AG04449 (cell line): Measurements from ENCODE around the gene MAPK8.
"Not testable (repeated sequence)": the region's sequence is repeated elsewhere in the genome, so short reads cannot be mapped to it uniquely, and the experiment has no call there.

Experiments used
- CTCF ChIA-PET: fragments of 350-600 bp; formaldehyde crosslinking; extraction: SDS; loops from one replicate; lab custom pipeline; 2021; ENCODE audit warnings: antibody characterized with exemption; lab: Yijun Ruan, JAX
- POLR2A ChIA-PET: fragments of 400-600, 350-600 bp; formaldehyde crosslinking; extraction: SDS; loops from one replicate; lab custom pipeline; 2020; ENCODE audit warnings: antibody characterized with exemption, inconsistent platforms; lab: Yijun Ruan, JAX
- DNase-seq: peaks from one replicate; pipeline ENCODE4 v3.0.0-alpha.2; 2010; ENCODE audit warnings: low read depth, low spot score
- H3K4me3 ChIP-seq: 2 replicates; pipeline ENCODE4 v1.5.1; 2011; ENCODE audit warnings: low read depth, mild to moderate bottlenecking, control low read depth, low read length
- CTCF ChIP-seq: IDR thresholded peaks from one replicate; pipeline ENCODE4 v1.5.1; 2011; ENCODE audit warnings: mild to moderate bottlenecking, moderate library complexity, low read length, control low read depth, inconsistent platforms; ENCODE audit not compliant: insufficient read depth; ENCODE audit errors: missing control alignments

Gene MAPK8

GRCh38 chr10:48273741-48274140, 32.7 kb upstream of the MAPK8 start:
- POLR2A ChIA-PET = no interaction called here
- TF ChIP-seq CTCF = no peak
- DNase-seq = no peak
- CTCF ChIA-PET = no interaction called here
- H3K4me3 ChIP-seq = no peak overlapping the region

- ChIA-PET CTCF (no interaction called here), POLR2A (no interaction called here)
- TF ChIP-seq CTCF = no peak
- H3K4me3 ChIP-seq = no peak within 1 kb of the TSS
- DNase-seq = no peak
Measured at GRCh38 chr10:48274636-48275035, 31.8 kb upstream of the MAPK8 start, which contains the start of gene FRMPD2. FRMPD2 (minus strand) TSS chr10:48274696; CDS start chr10:48274567, 129 bp downstream.

GRCh38 chr10:48277093-48277492, 29.4 kb upstream of the MAPK8 start:
- ChIA-PET POLR2A (no interaction called here), CTCF (no interaction called here)
- no peak for DNase-seq
- TF ChIP-seq CTCF = no peak
- no peak overlapping the region for H3K4me3 ChIP-seq

- POLR2A ChIA-PET = no interaction called here
- TF ChIP-seq CTCF = no peak
- CTCF ChIA-PET = no interaction called here
- no peak for DNase-seq
- no peak overlapping the region for H3K4me3 ChIP-seq
Measured at GRCh38 chr10:48279081-48279751, 27.3 kb upstream of the MAPK8 start.

DNA sequence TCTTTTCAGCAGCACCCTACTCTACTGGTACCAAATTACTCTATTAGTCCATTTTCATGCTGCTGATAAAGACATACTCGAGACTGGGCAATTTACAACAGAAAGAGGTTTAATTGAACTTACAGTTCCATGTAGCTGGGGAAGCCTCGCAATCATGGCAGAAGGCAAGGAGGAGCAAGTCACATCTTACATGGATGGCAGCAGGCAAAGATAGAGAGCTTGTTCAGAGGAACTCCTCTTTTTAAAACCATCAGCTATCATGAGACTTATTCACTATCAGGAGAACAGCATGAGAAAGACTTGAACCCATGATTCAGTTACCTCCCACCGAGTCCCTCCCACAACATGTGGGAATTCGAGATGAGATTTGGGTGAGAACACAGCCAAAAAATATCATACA, 24.8 kb upstream of the MAPK8 start:
- POLR2A ChIA-PET, CTCF ChIA-PET, H3K4me3 ChIP-seq, DNase-seq: not testable (repeated sequence)

DNA sequence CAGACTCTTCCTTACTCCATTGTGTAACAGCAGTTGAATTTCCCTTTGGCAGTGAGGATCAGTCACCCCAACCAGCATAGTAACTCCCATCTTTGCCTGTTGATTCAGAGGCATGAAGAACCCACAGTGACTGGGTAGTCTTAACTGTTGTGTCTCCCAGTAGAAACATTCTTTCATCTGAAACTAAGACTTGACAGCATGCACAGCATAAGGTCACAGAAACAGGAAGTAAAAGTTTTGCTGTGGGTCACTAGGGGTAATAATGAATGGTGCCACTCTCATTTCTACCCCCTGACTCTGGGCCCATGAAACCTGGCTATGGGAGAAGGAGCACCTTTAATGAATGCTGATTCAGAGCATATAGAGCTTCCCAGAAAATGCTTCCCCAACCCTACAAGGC, 23.6 kb upstream of the MAPK8 start:
- POLR2A ChIA-PET = no interaction called here
- no peak for TF ChIP-seq CTCF
- DNase-seq = no peak
- CTCF ChIA-PET = no interaction called here
- no peak overlapping the region for H3K4me3 ChIP-seq

DNA sequence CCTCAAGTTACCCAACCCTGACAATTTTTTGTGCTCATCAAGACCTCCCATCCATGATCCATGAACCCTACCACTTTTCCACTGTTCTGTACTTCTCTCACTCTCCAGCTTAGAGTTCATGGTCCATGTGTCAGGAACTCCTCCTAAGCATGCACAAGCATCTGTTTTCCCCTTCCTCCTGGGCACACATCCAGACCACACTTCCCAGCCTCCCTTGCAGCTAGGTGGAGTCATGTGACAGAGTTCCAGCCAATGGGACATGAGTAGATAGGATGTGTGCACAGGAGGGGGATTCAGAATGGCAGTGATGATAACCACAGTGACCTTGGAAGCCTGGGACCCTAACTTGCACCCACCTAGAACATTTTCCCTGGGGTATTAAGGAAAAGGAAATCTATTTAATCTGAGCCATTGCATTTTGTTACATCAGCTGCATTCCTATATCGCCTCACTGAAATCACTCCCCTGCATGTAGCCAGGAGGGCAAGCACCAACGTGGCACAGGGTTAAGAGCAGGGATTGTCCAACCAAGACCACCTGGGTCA, 22.4 kb upstream of the MAPK8 start:
- no peak for DNase-seq
- no peak for TF ChIP-seq CTCF
- ChIA-PET CTCF (interaction anchor here (0.9 kb wide), 1 partner anchor 9 kb away, joined by 3 read pairs; no protein-coding TSS in a partner anchor), POLR2A (no interaction called here)
- H3K4me3 ChIP-seq = no peak overlapping the region
